A549 (cell line): ENCODE measurements around the gene GTPBP6.

ENCODE experiments used
- CTCF ChIP-seq: fragments of >200 bp; sonication (Bioruptor Twin); formaldehyde crosslinking; IDR thresholded peaks from 3 replicates; pipeline ENCODE4 v1.5.1; 2016
- HMGXB4 ChIP-seq: fragments of 250-450 bp; sonication (Bioruptor Pico); IDR thresholded peaks from 2 replicates; pipeline ENCODE4 v1.5.0; 2021; ENCODE audit warnings: mild to moderate bottlenecking, moderate library complexity, borderline replicate concordance
- JUNB ChIP-seq: fragments of >200 bp; sonication (Bioruptor Twin); formaldehyde crosslinking; IDR thresholded peaks from 2 replicates; pipeline ENCODE4 v1.6.1; 2016
- KDM5A ChIP-seq: fragments of 200-600 bp; sonication (generic); IDR thresholded peaks from 2 replicates; pipeline ENCODE4 v1.6.1; 2016; ENCODE audit warnings: antibody characterized with exemption, mild to moderate bottlenecking
- POLR2A ChIP-seq: IDR thresholded peaks from 2 replicates; pipeline ENCODE4 v1.6.1; 2012; ENCODE audit warnings: mild to moderate bottlenecking, low read length
- RAD21 ChIP-seq, 2 experiments: fragments of >200 bp in 1 of 2; sonication (Bioruptor Twin) in 1 of 2; formaldehyde crosslinking in 1 of 2; IDR thresholded peaks in 1 of 2; conservative IDR thresholded peaks in 1 of 2; 2 replicates in 1 of 2; 3 replicates in 1 of 2; pipeline ENCODE4 v1.6.1; 2012 to 2018; ENCODE audit warnings: inconsistent platforms in 1 of 2
- RARB ChIP-seq: fragments of 250-450 bp; sonication (Bioruptor Pico); IDR thresholded peaks from 2 replicates; pipeline ENCODE4 v1.8.0; 2021; ENCODE audit warnings: mild to moderate bottlenecking, moderate library complexity

GRCh38 chrX:360496-361150, 42.0 kb upstream of the GTPBP6 start:
- no peak for TF ChIP-seq KDM5A
- no peak for TF ChIP-seq POLR2A
- no peak for TF ChIP-seq JUNB
- TF ChIP-seq RARB (CRISPR knock-in tag) = no peak
- no peak for TF ChIP-seq CTCF
- no peak for TF ChIP-seq RAD21 (conservative IDR thresholded peaks at IDR 0.05 in 1 of 2, IDR thresholded peaks at IDR 0.05 in 1 of 2)
- no peak for TF ChIP-seq HMGXB4 (CRISPR knock-in tag)
